Mucosa of rectum (tissue), 2 donors: ENCODE results near the gene OAF.
"Not testable (repeated sequence)": the region's sequence is repeated elsewhere in the genome, so short reads cannot be mapped to it uniquely, and the experiment has no call there.

Experiments used
- H3K27ac ChIP-seq, 2 donors: one replicate each; pipeline ENCODE4 v1.7.0; 2013; ENCODE audit warnings: inconsistent platforms in 2 of 2, low read depth in 2 of 2, low read length in 2 of 2
- H3K27me3 ChIP-seq, 2 donors: one replicate each; pipeline ENCODE4 v1.7.0; 2013; ENCODE audit warnings: low read length in 2 of 2; ENCODE audit not compliant: control insufficient read depth in 2 of 2, insufficient read depth in 2 of 2
- H3K36me3 ChIP-seq, 2 donors: one replicate each; pipeline ENCODE4 v1.7.0; 2013; ENCODE audit warnings: low read length in 2 of 2; ENCODE audit not compliant: control insufficient read depth in 2 of 2, insufficient read depth in 2 of 2
- H3K4me1 ChIP-seq, 2 donors: one replicate each; pipeline ENCODE4 v1.7.0; 2013; ENCODE audit warnings: low read length in 2 of 2, mild to moderate bottlenecking in 1 of 2; ENCODE audit not compliant: control insufficient read depth in 2 of 2, insufficient read depth in 2 of 2
- H3K4me3 ChIP-seq, 2 donors: one replicate each; pipeline ENCODE4 v1.7.0; 2013; ENCODE audit warnings: low read length in 2 of 2
- H3K9ac ChIP-seq, 2 donors: one replicate each; pipeline ENCODE4 v1.7.0; 2013; ENCODE audit warnings: low read length in 2 of 2, low read depth in 1 of 2, mild to moderate bottlenecking in 1 of 2
- H3K9me3 ChIP-seq, 2 donors: one replicate each; pipeline ENCODE4 v1.7.0; 2013; ENCODE audit warnings: low read length in 2 of 2; ENCODE audit not compliant: control insufficient read depth in 2 of 2
- donor health status: healthy.
- donor health status: Normal muscosa, but diverticular disease.

Gene OAF

DNA sequence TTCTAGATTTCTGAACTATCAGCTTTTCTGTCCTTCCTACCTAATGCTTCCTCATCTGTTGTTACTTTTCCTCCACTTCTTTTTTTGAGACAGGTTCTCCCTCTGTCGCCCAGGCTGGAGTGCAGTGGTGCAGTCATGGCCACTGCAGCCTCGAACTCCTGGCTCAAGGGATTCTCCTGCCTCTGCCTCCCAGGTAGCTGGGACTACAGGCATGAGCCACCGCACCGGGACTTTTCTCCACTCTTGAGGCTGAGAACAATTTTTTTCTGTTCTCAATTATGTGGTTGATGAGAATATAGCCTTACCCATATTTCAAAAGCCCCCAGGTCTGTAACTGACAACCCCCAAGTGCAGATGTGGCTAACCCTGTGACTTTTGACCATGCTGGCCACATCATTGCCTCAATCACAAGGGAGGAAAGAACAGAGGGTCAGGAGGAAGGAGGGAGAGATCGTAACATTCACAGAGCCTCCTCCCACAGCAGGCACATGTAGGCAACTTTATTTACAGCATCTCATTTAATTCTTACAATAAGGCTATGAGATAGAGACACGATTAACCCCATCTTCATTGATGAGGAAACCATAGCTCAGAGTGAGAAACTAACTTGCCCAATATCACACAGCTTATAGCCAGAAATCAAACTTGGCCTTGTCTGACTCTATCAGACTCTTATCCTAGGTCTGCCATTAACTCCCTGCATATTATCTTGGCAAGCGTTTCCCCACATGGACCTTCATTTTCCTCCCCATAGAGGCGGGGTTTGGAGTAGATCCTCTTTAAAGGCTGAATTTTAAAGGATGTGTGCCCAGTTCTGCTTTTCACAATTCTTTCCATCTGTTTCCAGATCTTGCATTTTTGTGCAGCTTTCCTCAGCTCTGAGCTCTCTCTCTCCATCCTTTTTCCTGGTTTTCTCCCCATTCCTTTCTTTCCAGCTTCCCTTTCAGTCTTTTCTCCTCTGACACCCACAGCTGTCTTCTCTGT lies 38.7 kb downstream of the OAF start:
- H3K36me3 ChIP-seq: no peaks in the 10 kb centered on the region
- H3K27ac ChIP-seq: no peak overlapping the region
- no peaks in the 10 kb centered on the region for H3K9me3 ChIP-seq
- peaks cover 6 to 13% of the 10 kb centered on the region in 2 donors for H3K27me3 ChIP-seq
- no peak overlapping the region for H3K9ac ChIP-seq
- H3K4me1 ChIP-seq: no peaks in the 10 kb centered on the region
- no peak overlapping the region for H3K4me3 ChIP-seq

DNA sequence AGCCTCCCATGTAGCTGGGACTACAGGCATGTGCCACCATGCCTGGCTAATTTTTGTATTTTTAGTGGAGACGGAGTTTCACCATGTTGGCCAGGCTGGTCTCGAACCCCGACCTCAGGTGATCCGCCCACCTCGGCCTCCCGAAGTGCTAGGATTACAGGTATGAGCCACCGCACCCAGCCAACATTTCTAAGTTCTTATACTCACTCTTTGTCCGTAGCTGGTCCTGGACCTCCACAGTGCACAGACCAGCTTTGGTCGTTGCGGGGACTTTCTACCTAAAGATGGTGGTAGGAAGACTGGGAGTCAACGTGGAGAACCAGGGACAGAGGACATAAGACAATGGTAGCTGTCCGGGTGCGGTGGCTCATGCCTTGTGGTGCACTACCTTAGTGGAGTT lies 42.5 kb downstream of the OAF start:
- H3K4me3 ChIP-seq, H3K9ac ChIP-seq, H3K9me3 ChIP-seq, H3K27ac ChIP-seq, H3K36me3 ChIP-seq, H3K4me1 ChIP-seq: not testable (repeated sequence)
- H3K27me3 ChIP-seq: peaks cover 28 to 32% of the 10 kb centered on the region in 2 donors

DNA sequence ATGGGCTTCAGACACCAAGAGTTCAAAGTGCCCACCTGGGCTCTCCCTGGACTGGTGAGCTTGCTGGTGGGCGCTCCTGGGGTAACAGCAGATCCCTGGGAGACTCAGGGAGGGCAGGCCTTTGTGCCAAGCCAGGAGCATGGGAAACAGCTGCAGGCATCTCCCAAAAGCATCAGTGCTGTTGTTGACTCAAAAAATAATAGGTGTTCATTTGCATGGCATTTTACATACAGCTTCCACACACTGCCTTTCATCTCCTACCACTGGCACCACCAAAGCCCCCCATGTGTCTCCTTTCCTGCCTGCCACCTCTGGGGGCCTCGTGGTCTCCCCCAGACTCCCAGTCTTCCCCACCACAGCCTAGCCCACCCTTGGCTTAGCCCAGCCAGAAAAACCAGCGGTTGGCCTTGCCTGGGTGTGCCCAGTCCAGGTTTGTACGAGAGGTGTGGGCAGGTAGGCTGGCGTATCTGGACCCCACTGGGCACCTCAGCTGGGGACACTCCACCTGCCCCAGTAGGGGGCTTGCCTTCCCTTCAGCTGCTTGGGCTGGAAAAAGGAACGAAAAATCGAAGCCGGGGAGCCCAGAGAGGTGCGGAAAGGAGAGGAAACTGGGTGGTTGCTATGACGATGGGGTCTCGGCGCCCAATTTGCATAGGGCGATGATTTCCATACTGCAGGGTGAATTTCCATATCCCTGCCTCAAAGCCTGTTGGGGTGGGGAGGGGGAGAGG lies 44.1 kb downstream of the OAF start:
- H3K27ac ChIP-seq: peak overlapping the region in 1 of 2 donors; percentile 9
- H3K4me1 ChIP-seq: no peaks in the 10 kb centered on the region
- no peak overlapping the region for H3K4me3 ChIP-seq
- no peaks in the 10 kb centered on the region for H3K36me3 ChIP-seq
- H3K9ac ChIP-seq: no peak overlapping the region
- no peaks in the 10 kb centered on the region for H3K9me3 ChIP-seq
- peaks cover 26 to 28% of the 10 kb centered on the region in 2 donors for H3K27me3 ChIP-seq

DNA sequence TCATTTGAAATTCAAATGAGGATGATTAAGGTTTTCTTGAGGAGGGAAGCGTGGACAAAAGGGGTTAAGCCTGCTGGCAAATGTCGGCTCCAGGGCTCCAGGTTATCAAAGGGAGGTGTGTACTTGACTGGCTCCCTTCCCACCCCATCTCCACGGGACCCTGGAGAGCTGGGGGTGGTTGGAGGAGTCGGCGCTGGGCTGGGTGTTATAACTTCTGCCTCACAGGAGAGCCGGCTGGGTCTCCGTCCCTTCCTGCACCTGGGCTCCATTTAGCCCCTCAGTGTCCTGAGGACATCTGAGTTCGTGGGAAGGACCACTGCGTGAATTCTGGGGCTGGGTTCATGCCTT lies 44.7 kb downstream of the OAF start:
- peaks cover 26 to 28% of the 10 kb centered on the region in 2 donors for H3K27me3 ChIP-seq

DNA sequence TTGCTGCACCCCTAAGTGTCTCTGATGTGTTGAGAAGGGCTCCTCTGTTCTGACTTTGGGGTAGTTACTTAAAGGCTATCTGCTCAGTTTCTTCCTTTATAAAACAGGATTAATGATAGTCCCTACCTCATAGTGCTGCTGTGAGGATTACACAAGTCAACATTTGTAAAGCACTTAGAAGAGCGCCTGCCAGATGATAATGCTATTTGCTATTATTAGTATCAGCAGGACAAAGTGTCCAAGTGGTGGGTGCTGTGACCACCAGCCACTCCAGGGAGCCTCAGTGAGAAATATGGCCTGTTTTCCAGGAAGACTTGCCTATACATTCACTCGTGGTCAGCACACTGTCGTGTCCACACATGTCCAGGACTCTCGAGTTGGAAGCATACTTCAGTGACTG lies 45.3 kb downstream of the OAF start:
- Histone ChIP-seq H3K27ac (no peak overlapping the region), H3K27me3 (peaks cover 26 to 28% of the 10 kb centered on the region in 2 donors)

More for the DNA sequence above, 44.7 kb downstream of the OAF start:
- Histone ChIP-seq H3K4me1 (no peaks in the 10 kb centered on the region), H3K36me3 (no peaks in the 10 kb centered on the region), H3K27ac (no peak overlapping the region), H3K9me3 (no peaks in the 10 kb centered on the region), H3K4me3 (no peak overlapping the region), H3K9ac (no peak overlapping the region)

DNA sequence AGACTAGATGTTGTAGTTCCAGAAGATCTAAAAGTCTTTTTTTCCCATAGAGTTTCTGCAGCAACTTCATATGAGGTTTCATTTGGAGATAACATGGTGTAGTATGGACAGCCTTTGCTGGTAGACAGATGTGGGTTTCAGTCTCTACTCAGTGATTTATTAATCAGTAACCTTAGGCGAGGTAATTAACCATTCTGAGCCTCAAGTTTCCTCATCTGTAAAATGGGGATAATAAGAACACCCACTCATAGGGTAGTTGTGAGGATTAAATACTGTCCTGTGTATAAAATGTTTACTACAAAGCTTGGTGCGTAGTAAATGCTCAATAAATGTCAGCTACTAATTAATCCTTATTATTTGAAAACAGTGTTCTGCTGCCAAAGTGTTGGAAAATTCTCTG lies 45.9 kb downstream of the OAF start:
- H3K27me3 ChIP-seq: peaks cover 26 to 28% of the 10 kb centered on the region in 2 donors
- no peaks in the 10 kb centered on the region for H3K4me1 ChIP-seq
- no peak overlapping the region for H3K27ac ChIP-seq
- H3K9ac ChIP-seq: no peak overlapping the region
- H3K36me3 ChIP-seq: no peaks in the 10 kb centered on the region
- no peaks in the 10 kb centered on the region for H3K9me3 ChIP-seq
- H3K4me3 ChIP-seq: no peak overlapping the region

More for the DNA sequence above, 45.3 kb downstream of the OAF start:
- no peaks in the 10 kb centered on the region for H3K36me3 ChIP-seq
- H3K9me3 ChIP-seq: no peaks in the 10 kb centered on the region
- no peak overlapping the region for H3K9ac ChIP-seq
- H3K4me1 ChIP-seq: no peaks in the 10 kb centered on the region
- H3K4me3 ChIP-seq: no peak overlapping the region

DNA sequence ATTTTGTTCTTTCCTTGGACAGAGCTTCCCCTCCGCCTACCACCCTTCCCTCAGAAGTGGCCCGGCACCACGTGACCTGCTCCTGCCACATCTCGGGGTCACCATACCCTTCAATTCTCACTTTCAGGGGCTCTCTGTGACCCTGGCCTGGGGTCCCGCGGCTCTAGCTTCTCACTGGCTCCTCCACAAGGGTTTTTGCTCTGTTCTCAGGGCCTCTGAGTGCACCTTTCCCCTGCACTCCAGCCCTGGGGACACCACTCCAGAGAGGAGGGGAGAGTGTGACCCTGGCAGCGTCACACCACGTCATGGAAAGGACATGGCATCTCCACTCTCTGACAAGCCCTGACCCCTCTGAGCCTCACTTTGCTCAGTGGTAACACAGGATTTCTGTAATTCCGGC lies 46.5 kb downstream of the OAF start:
- no peak overlapping the region for H3K27ac ChIP-seq
- H3K9ac ChIP-seq: no peak overlapping the region
- no peaks in the 10 kb centered on the region for H3K4me1 ChIP-seq
- no peak overlapping the region for H3K4me3 ChIP-seq
- no peaks in the 10 kb centered on the region for H3K36me3 ChIP-seq
- peaks cover 26 to 28% of the 10 kb centered on the region in 2 donors for H3K27me3 ChIP-seq
- no peaks in the 10 kb centered on the region for H3K9me3 ChIP-seq

DNA sequence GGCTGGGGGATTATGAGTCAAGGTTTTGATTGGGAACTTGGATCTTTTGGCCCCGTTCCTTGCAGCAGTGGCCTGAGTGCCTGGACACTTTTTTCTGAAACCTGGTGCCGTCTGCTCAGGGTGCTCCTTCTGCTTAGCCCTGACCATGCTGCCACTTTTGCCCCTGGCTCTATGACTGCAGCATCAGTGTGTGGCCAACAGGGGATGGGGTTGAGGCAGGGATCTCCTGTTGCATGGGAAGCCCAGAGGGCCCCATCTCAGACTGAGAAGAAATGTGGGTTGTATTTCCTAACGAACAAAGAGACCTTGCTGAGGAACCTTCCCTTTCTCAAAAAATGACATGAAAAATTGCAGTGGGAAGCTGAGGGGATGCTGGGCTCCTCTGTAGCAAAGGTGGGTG lies 47.8 kb downstream of the OAF start:
- Histone ChIP-seq H3K9me3 (no peaks in the 10 kb centered on the region), H3K27ac (no peak overlapping the region), H3K4me3 (no peak overlapping the region), H3K4me1 (no peaks in the 10 kb centered on the region), H3K27me3 (peaks cover 26 to 27% of the 10 kb centered on the region in 2 donors), H3K36me3 (no peaks in the 10 kb centered on the region), H3K9ac (no peak overlapping the region)

DNA sequence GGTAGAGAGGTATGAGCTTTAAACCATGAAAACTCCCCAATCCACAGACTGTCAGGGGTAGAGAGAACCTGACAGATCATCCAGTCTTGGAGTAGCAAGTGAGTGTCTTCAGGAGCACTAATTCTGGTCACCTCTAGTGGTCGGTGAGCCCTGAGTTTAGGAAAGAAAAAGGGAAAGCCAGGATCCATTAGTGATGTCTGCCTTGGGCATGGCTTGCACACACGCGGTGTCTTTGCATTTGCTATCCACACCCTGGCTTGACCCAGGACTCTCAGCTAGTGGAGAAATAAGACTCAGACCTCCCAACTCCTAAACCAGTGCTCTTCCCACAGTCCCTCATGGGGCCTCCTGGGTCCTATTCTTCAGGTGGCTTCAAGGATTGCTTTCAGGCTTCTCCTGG lies 48.4 kb downstream of the OAF start:
- H3K36me3 ChIP-seq: no peaks in the 10 kb centered on the region
- peaks cover 24 to 25% of the 10 kb centered on the region in 2 donors for H3K27me3 ChIP-seq
- no peak overlapping the region for H3K4me3 ChIP-seq
- no peak overlapping the region for H3K9ac ChIP-seq
- no peaks in the 10 kb centered on the region for H3K4me1 ChIP-seq
- no peaks in the 10 kb centered on the region for H3K9me3 ChIP-seq
- no peak overlapping the region for H3K27ac ChIP-seq

DNA sequence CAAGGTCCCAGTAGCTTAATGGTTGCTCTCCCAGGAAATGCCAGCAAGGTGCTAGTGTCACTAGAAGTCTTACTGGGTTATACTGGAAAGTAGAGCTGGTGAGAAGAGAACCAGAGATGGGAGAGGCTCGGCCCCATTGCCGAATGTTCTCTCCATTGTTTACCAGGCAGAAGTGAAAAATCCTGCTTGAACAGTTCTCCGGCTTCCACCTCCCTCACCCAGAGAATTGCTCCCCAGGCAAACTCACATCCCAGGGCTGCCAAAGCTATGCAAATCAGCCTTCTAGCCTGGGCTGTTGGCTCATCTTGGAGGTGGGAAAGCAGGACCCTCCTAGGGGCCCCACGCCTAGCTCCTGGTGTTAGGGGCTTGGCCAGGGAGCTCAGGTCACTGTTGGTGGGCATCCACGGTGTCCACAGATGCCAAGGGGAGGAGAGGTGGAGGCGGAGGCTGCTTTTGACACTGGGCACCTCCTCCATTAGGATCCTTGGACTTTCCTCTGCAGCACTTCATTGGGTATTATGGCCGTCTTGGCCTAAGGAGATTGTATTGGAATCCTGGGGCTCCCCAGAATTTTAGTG lies 49.2 kb downstream of the OAF start:
- Histone ChIP-seq H3K27me3 (peaks cover 16 to 24% of the 10 kb centered on the region in 2 donors), H3K9me3 (no peaks in the 10 kb centered on the region), H3K9ac (no peak overlapping the region)

More for the DNA sequence above, 49.2 kb downstream of the OAF start:
- Histone ChIP-seq H3K36me3 (no peaks in the 10 kb centered on the region), H3K4me3 (no peak overlapping the region), H3K4me1 (no peaks in the 10 kb centered on the region), H3K27ac (no peak overlapping the region)
